ENCODE data around the gene MSANTD1.
"Not testable (repeated sequence)": the region's sequence is repeated elsewhere in the genome, so short reads cannot be mapped to it uniquely, and the experiment has no call there.

MSANTD1 gene

GRCh38 chr4:3297066-3297859, 48.3 kb downstream of the MSANTD1 start:
- TF ChIP-seq TAF1 (IDR thresholded peaks at IDR 0.05; ENCODE audit: low read depth, low read length) (no peak), SPI1 (IDR thresholded peaks at IDR 0.05; ENCODE audit: low read depth, low read length) (no peak), POLR2A (IDR thresholded peaks at IDR 0.05; ENCODE audit: low read depth, low read length) (no peak), POU2F2 (IDR thresholded peaks at IDR 0.05; ENCODE audit: low read depth, low read length) (no peak), POLR2AphosphoS5 (IDR thresholded peaks at IDR 0.05; ENCODE audit: low read depth, low read length) (no peak), PAX5 (IDR thresholded peaks at IDR 0.05; ENCODE audit: insufficient read depth, low read length, severe bottlenecking) (no peak)
- DNase-seq (ENCODE audit: insufficient read length, low spot score) (no peak), FAIRE-seq (peak; percentile 16)

- FAIRE-seq (no peak), DNase-seq (ENCODE audit: insufficient read length, low spot score) (no peak)
- no peak for TF ChIP-seq TAF1 (IDR thresholded peaks at IDR 0.05; ENCODE audit: low read depth, low read length)
- no peak for TF ChIP-seq PAX5 (IDR thresholded peaks at IDR 0.05; ENCODE audit: insufficient read depth, low read length, severe bottlenecking)
Measured at GRCh38 chr4:3299122-3299975, 50.4 kb downstream of the MSANTD1 start.

- TF ChIP-seq POLR2AphosphoS5 (IDR thresholded peaks at IDR 0.05; ENCODE audit: low read depth, low read length): no peak
- no peak for FAIRE-seq
- DNase-seq (ENCODE audit: insufficient read length, low spot score): no peak
Measured at GRCh38 chr4:3299976-3300671, 51.2 kb downstream of the MSANTD1 start.

DNA sequence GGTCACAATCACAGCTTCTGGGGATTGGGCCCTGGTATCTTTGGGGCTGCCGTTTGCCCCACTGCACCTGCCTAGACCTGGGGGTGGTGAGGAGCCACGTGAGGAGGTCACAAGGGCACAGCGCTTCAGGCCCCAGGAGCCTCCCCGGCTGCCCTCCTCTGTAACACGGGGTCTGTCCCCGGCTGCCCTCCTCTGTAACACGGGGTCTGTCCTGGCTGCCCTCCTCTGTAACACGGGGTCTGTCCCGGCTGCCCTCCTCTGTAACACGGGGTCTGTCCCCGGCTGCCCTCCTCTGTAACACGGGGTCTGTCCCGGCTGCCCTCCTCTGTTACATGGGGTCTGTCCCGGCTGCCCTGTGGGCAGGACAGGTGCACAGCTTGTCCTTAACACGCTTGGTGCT, 51.9 kb downstream of the MSANTD1 start:
- DNase-seq (ENCODE audit: insufficient read length, low spot score); FAIRE-seq: not testable (repeated sequence)

DNA sequence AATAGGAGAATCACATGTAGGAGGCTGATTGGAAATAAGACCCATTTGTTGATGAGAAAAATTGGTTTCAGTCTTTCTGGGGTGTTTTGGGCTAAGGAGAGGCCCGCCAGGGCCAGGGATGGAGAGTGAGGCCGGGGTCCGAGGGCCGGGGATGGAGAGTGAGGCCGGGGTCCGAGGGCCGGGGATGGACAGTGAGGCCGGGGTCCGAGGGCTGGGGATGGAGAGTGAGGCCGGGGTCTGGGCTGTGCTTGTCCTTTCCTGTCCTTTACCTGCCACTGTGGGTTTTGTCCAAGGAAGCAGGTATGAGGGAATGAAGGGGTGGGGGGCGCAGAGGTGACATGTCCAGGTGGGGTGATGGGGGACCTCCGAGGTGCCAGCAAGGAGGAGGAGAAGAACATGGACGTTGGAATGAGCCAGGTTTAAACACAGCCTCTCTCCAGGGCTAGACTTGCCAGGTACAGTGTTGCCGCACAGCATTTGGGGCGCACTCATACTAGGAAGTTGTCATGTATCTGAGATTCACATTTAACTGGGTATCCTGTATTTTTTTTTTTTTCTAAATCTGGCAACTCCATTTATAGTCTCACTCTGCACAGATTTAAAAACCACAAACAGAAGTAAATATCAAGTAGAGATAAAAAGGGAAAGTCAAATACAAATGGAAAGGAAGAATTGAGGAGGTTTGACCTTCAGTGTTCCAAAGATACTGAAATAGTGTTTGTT, 52.7 kb downstream of the MSANTD1 start:
- DNase-seq (ENCODE audit: insufficient read length, low spot score): no peak
- no peak for FAIRE-seq
- TF ChIP-seq SPI1 (IDR thresholded peaks at IDR 0.05; ENCODE audit: low read depth, low read length) (no peak), POLR2A (IDR thresholded peaks at IDR 0.05; ENCODE audit: low read depth, low read length) (no peak), POLR2AphosphoS5 (IDR thresholded peaks at IDR 0.05; ENCODE audit: low read depth, low read length) (no peak), PAX5 (IDR thresholded peaks at IDR 0.05; ENCODE audit: insufficient read depth, low read length, severe bottlenecking) (no peak), TAF1 (IDR thresholded peaks at IDR 0.05; ENCODE audit: low read depth, low read length) (no peak), POU2F2 (IDR thresholded peaks at IDR 0.05; ENCODE audit: low read depth, low read length) (no peak)

GRCh38 chr4:3302173-3302785, 53.3 kb downstream of the MSANTD1 start:
- peak; percentile 53 for DNase-seq (ENCODE audit: insufficient read length, low spot score)
- peak; percentile 77 for FAIRE-seq
- no peak for TF ChIP-seq TAF1 (IDR thresholded peaks at IDR 0.05; ENCODE audit: low read depth, low read length)
- no peak for TF ChIP-seq POLR2A (IDR thresholded peaks at IDR 0.05; ENCODE audit: low read depth, low read length)
- no peak for TF ChIP-seq POU2F2 (IDR thresholded peaks at IDR 0.05; ENCODE audit: low read depth, low read length)
- TF ChIP-seq SPI1 (IDR thresholded peaks at IDR 0.05; ENCODE audit: low read depth, low read length): no peak
- no peak for TF ChIP-seq PAX5 (IDR thresholded peaks at IDR 0.05; ENCODE audit: insufficient read depth, low read length, severe bottlenecking)

GRCh38 chr4:3302786-3303564, 54.0 kb downstream of the MSANTD1 start:
- FAIRE-seq (peak; percentile 78), DNase-seq (ENCODE audit: insufficient read length, low spot score) (no peak)
- TF ChIP-seq PAX5 (IDR thresholded peaks at IDR 0.05; ENCODE audit: insufficient read depth, low read length, severe bottlenecking): no peak
- TF ChIP-seq SPI1 (IDR thresholded peaks at IDR 0.05; ENCODE audit: low read depth, low read length): 0 out of 2 replicates have a peak, but pooled peaks have one; percentile 26

- TF ChIP-seq POU2F2 (IDR thresholded peaks at IDR 0.05; ENCODE audit: low read depth, low read length): no peak
- no peak for TF ChIP-seq POLR2AphosphoS5 (IDR thresholded peaks at IDR 0.05; ENCODE audit: low read depth, low read length)
- no peak for TF ChIP-seq PAX5 (IDR thresholded peaks at IDR 0.05; ENCODE audit: insufficient read depth, low read length, severe bottlenecking)
- TF ChIP-seq TAF1 (IDR thresholded peaks at IDR 0.05; ENCODE audit: low read depth, low read length): no peak
- no peak for TF ChIP-seq SPI1 (IDR thresholded peaks at IDR 0.05; ENCODE audit: low read depth, low read length)
- no peak for TF ChIP-seq POLR2A (IDR thresholded peaks at IDR 0.05; ENCODE audit: low read depth, low read length)
- no peak for DNase-seq (ENCODE audit: insufficient read length, low spot score)
- peak; percentile 50 for FAIRE-seq
Measured at GRCh38 chr4:3303565-3303824, 54.5 kb downstream of the MSANTD1 start.
